Gastroesophageal sphincter (tissue), 3 donors: Measurements from ENCODE around the gene CENPE.

ENCODE experiments used
- CTCF ChIP-seq, 4 experiments: fragments of 200-600 bp in 2 of 4; fragments of 450-650 bp in 2 of 4; sonication (generic) in 1 of 4; IDR thresholded peaks; one replicate each; pipeline ENCODE4 v1.5.1; 2017 to 2019; ENCODE audit warnings: antibody characterized with exemption in 4 of 4, mild to moderate bottlenecking in 2 of 4, moderate library complexity in 2 of 4
- EP300 ChIP-seq: sonication (generic); formaldehyde crosslinking; IDR thresholded peaks from one replicate; pipeline ENCODE4 v1.6.1; 2017; ENCODE audit warnings: antibody characterized with exemption, mild to moderate bottlenecking
- POLR2AphosphoS5 ChIP-seq: sonication (generic); formaldehyde crosslinking; IDR thresholded peaks from one replicate; pipeline ENCODE4 v1.6.1; 2017; ENCODE audit warnings: antibody characterized with exemption

- TF ChIP-seq EP300: no peak
- no peak for TF ChIP-seq CTCF (IDR thresholded peaks at IDR 0.05)
- no peak for TF ChIP-seq POLR2AphosphoS5
These were observed 99.8 kb downstream of the CENPE start for GRCh38 chr4:103098341-103098740.
